ENCODE results near the gene MXRA5. TPM values are rescaled to one million over a fixed set of nuclear protein-coding genes. Genes with fewer than 3 reads are reported as not detected.

The MXRA5 gene
- total RNA-seq, 1 donor from 2014 or later: 0.25 TPM

DNA sequence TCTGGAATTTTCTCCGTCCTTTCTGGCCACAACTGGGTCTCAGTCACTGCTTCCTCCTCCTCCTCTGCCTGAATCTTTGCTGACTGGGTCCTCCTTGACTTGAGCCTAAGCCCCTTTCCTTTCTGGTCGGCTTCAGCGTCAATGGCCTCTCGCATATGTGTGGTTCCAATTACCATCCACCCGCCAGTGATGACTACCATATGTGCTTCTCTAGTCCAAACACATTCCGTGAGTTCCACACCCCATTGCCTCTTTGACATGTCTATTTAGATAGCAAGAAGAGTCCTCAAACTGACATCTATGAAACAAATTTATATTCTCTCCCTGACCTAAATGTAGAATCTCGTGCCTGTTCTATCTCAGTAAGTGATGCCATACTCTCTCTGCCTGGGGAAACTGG is 19.8 kb downstream of the MXRA5 start:
- Mint-ChIP-seq H3K27ac (ENCODE audit: unreplicated experiment) (no peak overlapping the region), H3K4me1 (ENCODE audit: low read depth, unreplicated experiment) (no peaks in the 10 kb centered on the region), H3K27me3 (ENCODE audit: unreplicated experiment) (peaks cover 2% of the 10 kb centered on the region), H3K4me3 (ENCODE audit: unreplicated experiment) (no peak overlapping the region), H3K9me3 (ENCODE audit: unreplicated experiment) (peaks cover 1% of the 10 kb centered on the region), H3K36me3 (ENCODE audit: unreplicated experiment) (no peaks in the 10 kb centered on the region)
- TF ChIP-seq CTCF (IDR thresholded peaks at IDR 0.05; ENCODE audit: partially characterized antibody, unreplicated experiment): no peak
- DNase-seq: no peak

DNA sequence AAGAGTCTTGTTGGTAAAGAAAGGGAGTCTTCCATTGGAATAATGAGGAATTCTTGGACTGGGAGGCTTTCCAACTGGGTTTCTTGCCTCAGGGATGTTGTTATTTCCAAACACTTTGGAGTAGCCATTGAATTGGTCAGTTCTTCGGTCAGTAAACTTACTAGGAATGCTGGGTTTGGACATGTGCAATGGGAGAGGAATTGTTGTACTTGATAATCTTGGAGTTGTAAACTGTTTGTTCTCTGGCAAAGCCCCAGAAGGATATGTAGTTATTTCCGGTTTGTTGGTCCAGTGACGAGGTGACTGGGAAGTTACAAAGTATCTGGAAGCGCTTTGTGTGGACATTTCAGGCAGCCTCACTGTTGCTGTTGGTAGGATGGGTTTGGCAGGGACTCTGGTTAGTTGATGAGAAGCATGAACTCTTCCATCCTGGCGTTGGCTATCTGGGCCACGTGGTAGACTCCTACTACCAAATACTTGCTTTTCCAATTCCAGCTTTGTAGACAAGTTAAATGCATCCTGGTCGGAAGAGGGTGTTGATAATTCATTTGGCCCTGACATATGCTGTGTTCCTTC is 25.9 kb downstream of the MXRA5 start:
- Mint-ChIP-seq H3K4me1 (ENCODE audit: low read depth, unreplicated experiment) (no peaks in the 10 kb centered on the region), H3K27me3 (ENCODE audit: unreplicated experiment) (peaks cover 1% of the 10 kb centered on the region), H3K4me3 (ENCODE audit: unreplicated experiment) (no peak overlapping the region), H3K36me3 (ENCODE audit: unreplicated experiment) (no peaks in the 10 kb centered on the region), H3K27ac (ENCODE audit: unreplicated experiment) (no peak overlapping the region), H3K9me3 (ENCODE audit: unreplicated experiment) (peaks cover 1% of the 10 kb centered on the region)
- no peak for TF ChIP-seq CTCF (IDR thresholded peaks at IDR 0.05; ENCODE audit: partially characterized antibody, unreplicated experiment)
- DNase-seq: no peak

- DNase-seq: no peak
- H3K36me3 Mint-ChIP-seq (ENCODE audit: unreplicated experiment): no peaks in the 10 kb centered on the region
Measured at GRCh38 chrX:3317191-3317718, 29.2 kb downstream of the MXRA5 start.

GRCh38 chrX:3312109-3312508 is 34.3 kb downstream of the MXRA5 start:
- H3K27ac Mint-ChIP-seq (ENCODE audit: unreplicated experiment): no peak overlapping the region
- no peak for TF ChIP-seq CTCF (IDR thresholded peaks at IDR 0.05; ENCODE audit: partially characterized antibody, unreplicated experiment)
- H3K4me3 Mint-ChIP-seq (ENCODE audit: unreplicated experiment): no peak overlapping the region
- H3K4me1 Mint-ChIP-seq (ENCODE audit: low read depth, unreplicated experiment): no peaks in the 10 kb centered on the region
- DNase-seq: no peak
- H3K9me3 Mint-ChIP-seq (ENCODE audit: unreplicated experiment): peaks cover 3% of the 10 kb centered on the region
- H3K27me3 Mint-ChIP-seq (ENCODE audit: unreplicated experiment): peaks cover 4% of the 10 kb centered on the region
- H3K36me3 Mint-ChIP-seq (ENCODE audit: unreplicated experiment): no peaks in the 10 kb centered on the region

More at GRCh38 chrX:3317191-3317718, 29.2 kb downstream of the MXRA5 start:
- Mint-ChIP-seq H3K9me3 (ENCODE audit: unreplicated experiment) (peaks cover 1% of the 10 kb centered on the region), H3K4me3 (ENCODE audit: unreplicated experiment) (no peak overlapping the region), H3K4me1 (ENCODE audit: low read depth, unreplicated experiment) (no peaks in the 10 kb centered on the region), H3K27me3 (ENCODE audit: unreplicated experiment) (peaks cover 1% of the 10 kb centered on the region), H3K27ac (ENCODE audit: unreplicated experiment) (no peak overlapping the region)
- TF ChIP-seq CTCF (IDR thresholded peaks at IDR 0.05; ENCODE audit: partially characterized antibody, unreplicated experiment): no peak

DNA sequence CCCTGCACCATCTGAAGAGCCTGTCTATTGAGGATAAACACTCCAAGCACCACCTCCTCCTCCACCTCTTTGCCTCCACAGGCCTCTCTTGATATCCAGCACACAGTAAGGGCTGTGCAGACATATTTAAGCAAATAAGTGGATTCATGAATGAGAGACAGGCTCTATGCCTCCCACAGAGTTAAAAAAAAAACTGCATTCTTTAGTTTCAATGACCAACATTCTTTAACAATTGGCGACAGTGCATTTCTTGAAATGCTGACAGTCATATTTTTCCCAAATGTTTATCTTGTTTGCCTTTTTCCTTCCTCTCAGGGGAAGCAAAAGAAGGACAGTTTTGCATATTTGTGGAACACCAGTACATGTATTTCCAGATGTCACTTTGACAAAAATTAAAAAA is 38.6 kb downstream of the MXRA5 start:
- H3K36me3 Mint-ChIP-seq (ENCODE audit: unreplicated experiment): no peaks in the 10 kb centered on the region
- H3K4me3 Mint-ChIP-seq (ENCODE audit: unreplicated experiment): no peak overlapping the region
- TF ChIP-seq CTCF (IDR thresholded peaks at IDR 0.05; ENCODE audit: partially characterized antibody, unreplicated experiment): no peak
- peaks cover 4% of the 10 kb centered on the region for H3K27me3 Mint-ChIP-seq (ENCODE audit: unreplicated experiment)
- H3K4me1 Mint-ChIP-seq (ENCODE audit: low read depth, unreplicated experiment): no peaks in the 10 kb centered on the region
- H3K9me3 Mint-ChIP-seq (ENCODE audit: unreplicated experiment): peaks cover 2% of the 10 kb centered on the region
- no peak overlapping the region for H3K27ac Mint-ChIP-seq (ENCODE audit: unreplicated experiment)
- DNase-seq: no peak

Measured in glutamatergic neuron (in vitro differentiated cells).